IMR-90 (cell line): ENCODE results near the gene HELZ. TPM values are rescaled to one million over a fixed set of nuclear protein-coding genes. Genes with fewer than 3 reads are reported as not detected.

Experiments used
- ATAC-seq: fragments of 200-7000 bp; cut with Tn5 transposase; 2 replicates; pipeline ENCODE4 v1.9.1; 2020; ENCODE audit warnings: low read depth, mild to moderate bottlenecking, moderate library complexity
- BruUV-seq: library from RNA; stranded (reverse); fragments of 400-500 nt; replicated peaks from 2 replicates; lab custom pipeline; 2021; lab: Mats Ljungman, UMichigan
- CTCF ChIA-PET: fragments of 300-600 bp; formaldehyde crosslinking; extraction: SDS; loops from one replicate; lab custom pipeline; 2021; ENCODE audit warnings: antibody characterized with exemption; lab: Yijun Ruan, JAX
- POLR2A ChIA-PET: fragments of 300-600 bp; sonication (Branson Sonifier 250); formaldehyde crosslinking; loops from one replicate; lab custom pipeline; 2022; ENCODE audit warnings: antibody characterized with exemption; ENCODE audit not compliant: unreplicated experiment; lab: Charles Lee
- DNase-seq: peaks from one replicate; pipeline ENCODE4 v3.0.0; 2013
- H2AFZ ChIP-seq: replicated peaks from 2 replicates; pipeline ENCODE3; 2013; ENCODE audit warnings: low read length, mild to moderate bottlenecking; ENCODE audit not compliant: poor library complexity
- H2AK5ac ChIP-seq: 2 replicates; pipeline ENCODE4 v1.6.1; 2013; ENCODE audit warnings: low read depth, low read length, inconsistent platforms
- H2AK9ac ChIP-seq: replicated peaks from 2 replicates; pipeline ENCODE3; 2013; ENCODE audit warnings: mild to moderate bottlenecking, low read depth, low read length, moderate library complexity; ENCODE audit not compliant: poor library complexity
- H2BK120ac ChIP-seq: 2 replicates; pipeline ENCODE4 v1.6.1; 2013; ENCODE audit warnings: low read depth, low read length, inconsistent platforms
- H2BK15ac ChIP-seq: 3 replicates; pipeline ENCODE4 v1.6.1; 2013; ENCODE audit warnings: low read depth, low read length, inconsistent platforms
- H2BK20ac ChIP-seq: 2 replicates; pipeline ENCODE4 v1.6.1; 2013; ENCODE audit warnings: low read depth, mild to moderate bottlenecking, inconsistent platforms, low read length, moderate library complexity
- H2BK5ac ChIP-seq: 2 replicates; pipeline ENCODE4 v1.6.1; 2013; ENCODE audit warnings: mild to moderate bottlenecking, low read depth, low read length, inconsistent platforms; ENCODE audit not compliant: poor library complexity, severe bottlenecking
- H3K14ac ChIP-seq: replicated peaks from 2 replicates; pipeline ENCODE4 v1.6.1; 2013; ENCODE audit warnings: low read depth, low read length, inconsistent platforms
- H3K18ac ChIP-seq: 2 replicates; pipeline ENCODE4 v1.6.1; 2013; ENCODE audit warnings: low read depth, low read length, control low read depth
- H3K23ac ChIP-seq: 2 replicates; pipeline ENCODE4 v1.6.1; 2013; ENCODE audit warnings: low read depth, low read length, inconsistent platforms
- H3K27ac ChIP-seq: 2 replicates; pipeline ENCODE4 v1.5.1; 2013; ENCODE audit warnings: mild to moderate bottlenecking, control low read depth, low read length; ENCODE audit not compliant: insufficient read depth
- H3K27me3 ChIP-seq: 2 replicates; pipeline ENCODE4 v1.6.1; 2013; ENCODE audit warnings: low read length; ENCODE audit not compliant: control insufficient read depth, insufficient read depth
- H3K36me3 ChIP-seq: 2 replicates; pipeline ENCODE4 v1.6.1; 2013; ENCODE audit warnings: low read length, mixed read lengths; ENCODE audit not compliant: control insufficient read depth, insufficient read depth
- H3K4ac ChIP-seq: 2 replicates; pipeline ENCODE4 v1.6.1; 2013; ENCODE audit warnings: low read depth, low read length, inconsistent platforms
- H3K4me1 ChIP-seq: 2 replicates; pipeline ENCODE4 v1.6.1; 2013; ENCODE audit warnings: low read length, mixed read lengths; ENCODE audit not compliant: control insufficient read depth, insufficient read depth
- H3K4me2 ChIP-seq: 2 replicates; pipeline ENCODE4 v1.6.1; 2013; ENCODE audit warnings: low read depth, mild to moderate bottlenecking, control low read depth, low read length, moderate library complexity
- H3K4me3 ChIP-seq: 2 replicates; pipeline ENCODE4 v1.5.1; 2013; ENCODE audit warnings: low read depth, mild to moderate bottlenecking, control low read depth, low read length, moderate library complexity; ENCODE audit not compliant: insufficient read depth
- H3K56ac ChIP-seq: 2 replicates; pipeline ENCODE4 v1.6.1; 2013; ENCODE audit warnings: low read length, inconsistent platforms; ENCODE audit not compliant: insufficient read depth; ENCODE audit errors: extremely low read depth
- H3K79me1 ChIP-seq, 2 experiments: 2 replicates each; pipeline ENCODE4 v1.6.1; 2013; ENCODE audit warnings: low read length in 2 of 2, inconsistent platforms in 1 of 2, low read depth in 1 of 2
- H3K9ac ChIP-seq: 2 replicates; pipeline ENCODE4 v1.6.1; 2013; ENCODE audit warnings: low read depth, low read length, control low read depth
- H3K9me1 ChIP-seq: 2 replicates; pipeline ENCODE4 v1.6.1; 2013; ENCODE audit warnings: low read length, inconsistent platforms; ENCODE audit not compliant: insufficient read depth
- H3K9me3 ChIP-seq: 2 replicates; pipeline ENCODE4 v1.6.1; 2013; ENCODE audit warnings: low read length; ENCODE audit not compliant: control insufficient read depth, insufficient read depth
- H4K20me1 ChIP-seq: 2 replicates; pipeline ENCODE4 v1.6.1; 2013; ENCODE audit warnings: low read length, inconsistent platforms; ENCODE audit not compliant: insufficient read depth
- H4K5ac ChIP-seq: 2 replicates; pipeline ENCODE4 v1.6.1; 2013; ENCODE audit warnings: mild to moderate bottlenecking, low read depth, low read length, control low read depth
- H4K8ac ChIP-seq, 2 experiments: 2 replicates each; pipeline ENCODE4 v1.6.1; 2013; ENCODE audit warnings: low read depth in 2 of 2, low read length in 2 of 2, control low read depth in 1 of 2, inconsistent platforms in 1 of 2
- H4K91ac ChIP-seq: 2 replicates; pipeline ENCODE4 v1.6.1; 2013; ENCODE audit warnings: low read depth, low read length, inconsistent platforms; ENCODE audit not compliant: insufficient read depth
- BHLHE40 ChIP-seq: fragments of 150-350 bp; IDR thresholded peaks from 2 replicates; pipeline ENCODE4 v1.6.1; 2016; ENCODE audit warnings: mild to moderate bottlenecking, low read depth, low read length
- CEBPB ChIP-seq: IDR thresholded peaks from 2 replicates; pipeline ENCODE4 v1.6.1; 2012; ENCODE audit warnings: low read depth, low read length, improper control_type of control experiment
- CHD1 ChIP-seq: IDR thresholded peaks from 2 replicates; pipeline ENCODE4 v1.6.1; 2012; ENCODE audit warnings: low read depth, low read length, improper control_type of control experiment
- FOS ChIP-seq: fragments of 150-350 bp; IDR thresholded peaks from 2 replicates; pipeline ENCODE4 v1.6.1; 2016; ENCODE audit warnings: low read depth, low read length
- MAFK ChIP-seq: IDR thresholded peaks from 2 replicates; pipeline ENCODE4 v1.6.1; 2012; ENCODE audit warnings: low read depth, low read length, improper control_type of control experiment
- MAZ ChIP-seq: IDR thresholded peaks from 2 replicates; pipeline ENCODE4 v1.6.1; 2012; ENCODE audit warnings: low read depth, mild to moderate bottlenecking, low read length, improper control_type of control experiment, moderate library complexity, borderline replicate concordance
- MXI1 ChIP-seq: IDR thresholded peaks from 2 replicates; pipeline ENCODE4 v1.6.1; 2012; ENCODE audit warnings: low read depth, mild to moderate bottlenecking, low read length, moderate library complexity, borderline replicate concordance
- NFE2L2 ChIP-seq: fragments of 150-350 bp; IDR thresholded peaks from 2 replicates; pipeline ENCODE4 v1.6.1; 2016; ENCODE audit warnings: low read depth, mild to moderate bottlenecking, low read length
- POLR2A ChIP-seq: IDR thresholded peaks from 2 replicates; pipeline ENCODE4 v1.6.1; 2012; ENCODE audit warnings: mild to moderate bottlenecking, low read depth, low read length
- RFX5 ChIP-seq: IDR thresholded peaks from 2 replicates; pipeline ENCODE4 v1.8.0; 2012; ENCODE audit warnings: low read depth, mild to moderate bottlenecking, low read length, moderate library complexity
- WGBS, 2 experiments: methylation state at CpG; one replicate each; pipeline versions ENCODE4 v1.1.5 to v1.1.7; 2013; ENCODE audit warnings: missing lambda C conversion rate in 2 of 2; ENCODE audit not compliant: insufficient read length in 1 of 2; ENCODE audit errors: extremely low coverage in 2 of 2; 5-methylcytosine and 5-hydroxymethylcytosine counted together
- dilution Hi-C: fragments of 300-500 bp; cut with HindIII; formaldehyde crosslinking; loops from one replicate; pipeline ENCODE4 v1.14.3; 2018; ENCODE audit warnings: low sequenced_read_pairs; ENCODE audit not compliant: unreplicated experiment
- in situ Hi-C: fragments of 300-500 bp; cut with MboI; formaldehyde crosslinking; loops from 3 replicates; pipeline ENCODE4 v1.14.3; 2019; ENCODE audit warnings: low sequenced_read_pairs, inconsistent platforms, mixed read lengths
- intact Hi-C: fragments of 100-400 bp; cut with micrococcal nuclease; formaldehyde crosslinking; loops from 2 replicates; pipeline ENCODE4 v1.10.0; 2022
- polyA plus RNA-seq, 3 experiments: library from polyadenylated mRNA; depleted of rRNA; stranded (reverse); fragments of >200 nt; gene quantifications; 2 replicates each; pipeline ENCODE4 v1.2.3, GENCODE V29; 2012; ENCODE audit warnings: low replicate concordance in 1 of 3
- total RNA-seq: library from RNA; depleted of rRNA; stranded (reverse); fragments of >200 nt; gene quantifications from 2 replicates; pipeline ENCODE4 v1.2.3, GENCODE V29; 2012
- TF ChIP-seq, protein P1 (sequence below): conservative IDR thresholded peaks from 2 replicates; pipeline ENCODE4 v1.5.1; 2012; ENCODE audit warnings: mild to moderate bottlenecking, low read depth, low read length, improper control_type of control experiment
- TF ChIP-seq, protein P2 (sequence below): fragments of 150-350 bp; IDR thresholded peaks from 2 replicates; pipeline ENCODE4 v1.6.1; 2016; ENCODE audit warnings: low read depth, mild to moderate bottlenecking, low read length, moderate library complexity, borderline replicate concordance

Gene HELZ
- total and polyA plus RNA-seq, 2 of the 4 experiments (the other 2 are of a cell fraction), result 8.0 to 60.6 TPM

DNA sequence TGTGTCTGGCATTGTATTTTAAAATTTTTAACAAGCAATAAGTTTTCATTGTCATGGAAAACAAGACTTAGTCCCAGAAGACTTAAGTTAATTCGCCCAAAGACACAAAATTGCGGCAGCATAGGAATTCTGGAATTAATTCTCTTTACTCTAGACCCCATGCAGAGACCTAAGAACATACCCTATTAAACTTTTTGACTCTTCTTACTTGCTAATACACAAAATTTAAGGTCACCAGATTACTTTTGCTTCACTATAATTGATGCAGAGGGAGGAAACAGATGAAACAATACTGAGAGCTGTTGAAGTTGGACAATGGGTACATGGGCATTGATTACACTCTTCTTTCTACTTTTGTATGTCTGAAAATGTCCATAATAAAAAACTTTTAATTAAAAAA, 12.6 kb downstream of the HELZ start:
- no peak for ATAC-seq
- Histone ChIP-seq H3K9me1 (peaks cover 3% of the 10 kb centered on the region; the same call in 1 of the 2 replicates), H3K4me2 (no peak overlapping the region), H3K4me1 (peaks cover 3% of the 10 kb centered on the region), H3K23ac (no peak overlapping the region), H3K18ac (no peak overlapping the region), H4K91ac (no peak overlapping the region), H3K4ac (no peak overlapping the region), H2AFZ (no peak overlapping the region), H3K79me1 (peaks cover 22 to 52% of the 10 kb centered on the region in 2 experiments), H2BK120ac (no peak overlapping the region), H3K9ac (no peak overlapping the region), H3K36me3 (peaks cover 18% of the 10 kb centered on the region), H3K56ac (no peak overlapping the region), H4K5ac (no peak overlapping the region), H4K8ac (no peak overlapping the region), H3K27ac (no peak overlapping the region), H3K27me3 (no peaks in the 10 kb centered on the region), H4K20me1 (peaks cover 3% of the 10 kb centered on the region; the same call in 1 of the 2 replicates), H2BK15ac (no peak overlapping the region), H2AK5ac (no peak overlapping the region), H2AK9ac (no peak overlapping the region), H2BK20ac (no peak overlapping the region), H3K14ac (no peak overlapping the region), H3K9me3 (no peaks in the 10 kb centered on the region), H3K4me3 (no peak overlapping the region), H2BK5ac (no peak overlapping the region)
- in situ Hi-C loops (no loop called here), dilution Hi-C loops (no loop called here), intact Hi-C loops (no loop called here)
- POLR2A ChIA-PET, result no interaction called here
- DNase-seq, result no peak
- TF ChIP-seq MAFK (no peak), FOS (no peak), CEBPB (no peak), MXI1 (no peak), RFX5 (no peak), BHLHE40 (no peak), CHD1 (no peak), POLR2A (no peak), MAZ (no peak), NFE2L2 (no peak)
- TF ChIP-seq, protein P1, sequence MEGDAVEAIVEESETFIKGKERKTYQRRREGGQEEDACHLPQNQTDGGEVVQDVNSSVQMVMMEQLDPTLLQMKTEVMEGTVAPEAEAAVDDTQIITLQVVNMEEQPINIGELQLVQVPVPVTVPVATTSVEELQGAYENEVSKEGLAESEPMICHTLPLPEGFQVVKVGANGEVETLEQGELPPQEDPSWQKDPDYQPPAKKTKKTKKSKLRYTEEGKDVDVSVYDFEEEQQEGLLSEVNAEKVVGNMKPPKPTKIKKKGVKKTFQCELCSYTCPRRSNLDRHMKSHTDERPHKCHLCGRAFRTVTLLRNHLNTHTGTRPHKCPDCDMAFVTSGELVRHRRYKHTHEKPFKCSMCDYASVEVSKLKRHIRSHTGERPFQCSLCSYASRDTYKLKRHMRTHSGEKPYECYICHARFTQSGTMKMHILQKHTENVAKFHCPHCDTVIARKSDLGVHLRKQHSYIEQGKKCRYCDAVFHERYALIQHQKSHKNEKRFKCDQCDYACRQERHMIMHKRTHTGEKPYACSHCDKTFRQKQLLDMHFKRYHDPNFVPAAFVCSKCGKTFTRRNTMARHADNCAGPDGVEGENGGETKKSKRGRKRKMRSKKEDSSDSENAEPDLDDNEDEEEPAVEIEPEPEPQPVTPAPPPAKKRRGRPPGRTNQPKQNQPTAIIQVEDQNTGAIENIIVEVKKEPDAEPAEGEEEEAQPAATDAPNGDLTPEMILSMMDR, result no peak
- TF ChIP-seq, protein P2, sequence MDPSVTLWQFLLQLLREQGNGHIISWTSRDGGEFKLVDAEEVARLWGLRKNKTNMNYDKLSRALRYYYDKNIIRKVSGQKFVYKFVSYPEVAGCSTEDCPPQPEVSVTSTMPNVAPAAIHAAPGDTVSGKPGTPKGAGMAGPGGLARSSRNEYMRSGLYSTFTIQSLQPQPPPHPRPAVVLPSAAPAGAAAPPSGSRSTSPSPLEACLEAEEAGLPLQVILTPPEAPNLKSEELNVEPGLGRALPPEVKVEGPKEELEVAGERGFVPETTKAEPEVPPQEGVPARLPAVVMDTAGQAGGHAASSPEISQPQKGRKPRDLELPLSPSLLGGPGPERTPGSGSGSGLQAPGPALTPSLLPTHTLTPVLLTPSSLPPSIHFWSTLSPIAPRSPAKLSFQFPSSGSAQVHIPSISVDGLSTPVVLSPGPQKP, result no peak
- BruUV-seq, result no TSS peak
- CTCF ChIA-PET, result no interaction called here
- 100% methylated on average over 2 of the region's 2 CpGs; no CpG with 5 or more reads in 1 of the 2 experiments for WGBS, 2 experiments
